Vagina (tissue), 2 donors: ENCODE measurements around the gene SLC25A25. TPM values are rescaled to one million over a fixed set of nuclear protein-coding genes. Genes with fewer than 3 reads are reported as not detected.

Experiments used
- DNase-seq, 2 donors: peaks; one replicate each; pipeline ENCODE4 v3.0.0-alpha.2; 2017; ENCODE audit errors: extremely low spot score in 2 of 2
- H3K27ac ChIP-seq: fragments of 200-600 bp; sonication (generic); one replicate; pipeline ENCODE4 v1.5.1; 2019
- H3K27me3 ChIP-seq: fragments of 200-600 bp; sonication (generic); one replicate; pipeline ENCODE4 v1.5.1; 2019
- H3K36me3 ChIP-seq, 2 donors: fragments of 200-600 bp; sonication (generic); one replicate each; pipeline ENCODE4 v1.5.1; 2017 to 2019
- H3K4me1 ChIP-seq: fragments of 200-600 bp; sonication (generic); one replicate; pipeline ENCODE4 v1.5.1; 2019
- H3K4me3 ChIP-seq, 2 donors: fragments of 200-600 bp; sonication (generic); 1 replicate in 1 of 2; 2 replicates in 1 of 2; pipeline ENCODE4 v1.5.1; 2016 to 2019
- H3K9me3 ChIP-seq: fragments of 200-600 bp; sonication (generic); one replicate; pipeline ENCODE4 v1.5.1; 2019
- POLR2A ChIP-seq, 2 donors: fragments of 450-650 bp; IDR thresholded peaks; one replicate each; pipeline ENCODE4 v1.6.1; 2017; ENCODE audit warnings: antibody characterized with exemption in 2 of 2, mild to moderate bottlenecking in 2 of 2, moderate library complexity in 2 of 2
- POLR2AphosphoS5 ChIP-seq, 2 donors: sonication (generic); formaldehyde crosslinking; IDR thresholded peaks; one replicate each; pipeline ENCODE4 v1.9.0; 2017; ENCODE audit warnings: antibody characterized with exemption in 2 of 2, mild to moderate bottlenecking in 2 of 2, low read depth in 1 of 2; ENCODE audit not compliant: insufficient read depth in 1 of 2
- intact Hi-C: fragments of 100-400 bp; cut with DNase I; formaldehyde crosslinking; loops from one replicate; pipeline ENCODE4 v1.15.1; 2023
- total RNA-seq: library from RNA; depleted of rRNA; stranded (reverse); fragments of >200 nt; gene quantifications from one replicate; pipeline ENCODE4 v1.2.3, GENCODE V29; 2016
- TF ChIP-seq, protein P1 (sequence below), 3 experiments: fragments of 450-650 bp in 2 of 3; fragments of 200-600 bp in 1 of 3; sonication (generic) in 1 of 3; IDR thresholded peaks; one replicate each; pipeline ENCODE4 v1.5.1; 2017 to 2019; ENCODE audit warnings: antibody characterized with exemption in 3 of 3, mild to moderate bottlenecking in 2 of 3, moderate library complexity in 2 of 3

Gene SLC25A25
- total RNA-seq, 1 donor from 2014 or later: 44.4 TPM

DNA sequence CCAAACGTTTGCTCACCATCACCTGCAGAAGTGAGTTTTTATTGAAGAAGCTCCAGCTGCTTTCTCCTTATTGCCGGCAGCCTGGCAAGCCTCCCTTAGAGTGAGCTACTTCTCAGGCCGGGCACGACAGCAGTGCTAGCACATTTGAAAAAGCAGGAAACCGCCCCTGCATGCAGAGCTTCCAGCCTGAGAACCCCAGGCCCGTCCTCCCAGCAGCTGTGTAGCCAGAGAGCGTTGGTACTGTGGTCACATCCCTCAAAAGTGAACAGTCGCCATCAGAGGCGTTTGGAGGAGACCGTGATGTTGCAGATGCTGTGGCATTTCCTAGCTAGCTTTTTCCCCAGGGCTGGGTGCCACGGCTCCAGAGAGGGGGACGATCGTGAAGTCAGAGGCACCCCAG lies 23.5 kb downstream of the SLC25A25 start:
- peak overlapping the region; percentile 91 for H3K27ac ChIP-seq
- TF ChIP-seq POLR2AphosphoS5 (IDR thresholded peaks at IDR 0.05; ENCODE audit: insufficient read depth in 1 of 2, low read depth in 1 of 2) (no peak), POLR2A (IDR thresholded peaks at IDR 0.05) (no peak)
- TF ChIP-seq, protein P1, sequence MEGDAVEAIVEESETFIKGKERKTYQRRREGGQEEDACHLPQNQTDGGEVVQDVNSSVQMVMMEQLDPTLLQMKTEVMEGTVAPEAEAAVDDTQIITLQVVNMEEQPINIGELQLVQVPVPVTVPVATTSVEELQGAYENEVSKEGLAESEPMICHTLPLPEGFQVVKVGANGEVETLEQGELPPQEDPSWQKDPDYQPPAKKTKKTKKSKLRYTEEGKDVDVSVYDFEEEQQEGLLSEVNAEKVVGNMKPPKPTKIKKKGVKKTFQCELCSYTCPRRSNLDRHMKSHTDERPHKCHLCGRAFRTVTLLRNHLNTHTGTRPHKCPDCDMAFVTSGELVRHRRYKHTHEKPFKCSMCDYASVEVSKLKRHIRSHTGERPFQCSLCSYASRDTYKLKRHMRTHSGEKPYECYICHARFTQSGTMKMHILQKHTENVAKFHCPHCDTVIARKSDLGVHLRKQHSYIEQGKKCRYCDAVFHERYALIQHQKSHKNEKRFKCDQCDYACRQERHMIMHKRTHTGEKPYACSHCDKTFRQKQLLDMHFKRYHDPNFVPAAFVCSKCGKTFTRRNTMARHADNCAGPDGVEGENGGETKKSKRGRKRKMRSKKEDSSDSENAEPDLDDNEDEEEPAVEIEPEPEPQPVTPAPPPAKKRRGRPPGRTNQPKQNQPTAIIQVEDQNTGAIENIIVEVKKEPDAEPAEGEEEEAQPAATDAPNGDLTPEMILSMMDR (IDR thresholded peaks at IDR 0.05): no peak
- no peaks in the 10 kb centered on the region for H3K27me3 ChIP-seq
- no peak for DNase-seq
- H3K36me3 ChIP-seq: no peaks in the 10 kb centered on the region
- intact Hi-C loops: no loop called here
- H3K4me3 ChIP-seq: peak overlapping the region; percentile 15 to 29
- H3K4me1 ChIP-seq: peaks cover 74% of the 10 kb centered on the region
- no peaks in the 10 kb centered on the region for H3K9me3 ChIP-seq

DNA sequence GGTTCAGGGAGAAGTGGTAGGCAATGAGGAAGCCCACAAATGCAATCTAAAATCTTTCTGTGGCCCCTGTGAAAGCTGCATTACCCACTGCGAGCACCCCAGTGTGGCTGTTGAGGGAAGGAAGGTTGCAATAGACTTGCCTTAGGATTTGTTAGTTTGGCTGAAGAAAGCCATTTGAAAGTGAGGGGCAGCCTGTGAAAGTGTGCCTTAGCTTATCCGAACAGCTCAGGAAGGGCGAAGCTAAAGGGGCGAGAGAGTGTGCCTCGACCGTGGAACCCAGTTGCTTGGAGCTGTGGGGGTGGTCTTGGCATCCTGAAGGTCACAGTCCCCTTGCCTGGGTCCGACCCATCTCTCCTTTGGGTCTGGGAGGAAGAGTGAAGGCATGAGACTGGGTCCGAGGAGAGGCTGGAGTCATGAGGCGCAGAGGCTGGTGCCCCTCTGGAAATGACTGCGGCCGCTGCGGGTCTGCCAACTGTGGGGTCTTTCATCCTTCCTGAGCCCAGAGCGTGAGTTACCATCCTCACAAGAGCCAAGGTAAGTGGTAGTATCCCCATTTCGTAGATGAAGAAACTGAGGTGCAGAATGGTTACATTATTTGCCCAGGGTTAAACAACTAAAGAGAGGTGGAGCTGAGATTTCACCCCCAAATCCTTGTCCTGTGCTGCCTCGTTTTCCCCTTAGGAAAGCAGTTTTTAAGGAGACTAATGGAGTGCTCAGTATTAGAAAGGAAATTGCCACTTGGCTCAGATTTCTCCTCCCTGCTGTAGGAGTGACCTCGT lies 24.4 kb downstream of the SLC25A25 start:
- intact Hi-C loops: no loop called here
- H3K27me3 ChIP-seq: no peaks in the 10 kb centered on the region
- no peaks in the 10 kb centered on the region for H3K36me3 ChIP-seq
- DNase-seq: no peak
- H3K27ac ChIP-seq: peak overlapping the region; percentile 91
- TF ChIP-seq POLR2A (IDR thresholded peaks at IDR 0.05): no peak
- TF ChIP-seq, protein P1 (IDR thresholded peaks at IDR 0.05): no peak
- no peak for TF ChIP-seq POLR2AphosphoS5 (IDR thresholded peaks at IDR 0.05; ENCODE audit: insufficient read depth in 1 of 2, low read depth in 1 of 2)
- peak overlapping the region; percentile 15 to 29 for H3K4me3 ChIP-seq
- no peaks in the 10 kb centered on the region for H3K9me3 ChIP-seq
- peaks cover 82% of the 10 kb centered on the region for H3K4me1 ChIP-seq

DNA sequence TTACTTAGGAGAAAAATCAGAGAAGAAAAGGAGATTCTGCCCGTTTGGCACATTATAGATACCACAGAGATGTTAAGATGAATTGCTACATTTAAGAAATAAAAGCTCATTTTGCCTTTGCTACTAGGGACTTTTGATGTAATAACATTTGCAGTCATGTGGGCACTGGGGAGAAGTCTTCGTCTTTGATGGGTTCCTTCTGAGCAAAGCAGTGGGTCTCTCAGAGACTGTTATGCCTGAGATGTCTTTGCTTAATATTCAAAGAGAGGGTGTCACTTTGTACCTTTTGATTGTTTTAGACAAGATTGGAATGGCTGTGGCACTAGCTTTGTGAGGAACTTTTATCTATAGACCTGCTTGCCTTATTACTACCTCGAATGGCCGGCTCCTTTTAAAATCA lies 25.0 kb downstream of the SLC25A25 start:
- TF ChIP-seq, protein P1 (IDR thresholded peaks at IDR 0.05): no peak
- TF ChIP-seq POLR2AphosphoS5 (IDR thresholded peaks at IDR 0.05; ENCODE audit: insufficient read depth in 1 of 2, low read depth in 1 of 2): no peak
- no peak for TF ChIP-seq POLR2A (IDR thresholded peaks at IDR 0.05)
- peak overlapping the region; percentile 91 for H3K27ac ChIP-seq
- intact Hi-C loops: no loop called here
- H3K4me3 ChIP-seq: no peak overlapping the region
- H3K4me1 ChIP-seq: peaks cover 87% of the 10 kb centered on the region
- DNase-seq: no peak
- no peaks in the 10 kb centered on the region for H3K36me3 ChIP-seq
- no peaks in the 10 kb centered on the region for H3K27me3 ChIP-seq
- no peaks in the 10 kb centered on the region for H3K9me3 ChIP-seq

DNA sequence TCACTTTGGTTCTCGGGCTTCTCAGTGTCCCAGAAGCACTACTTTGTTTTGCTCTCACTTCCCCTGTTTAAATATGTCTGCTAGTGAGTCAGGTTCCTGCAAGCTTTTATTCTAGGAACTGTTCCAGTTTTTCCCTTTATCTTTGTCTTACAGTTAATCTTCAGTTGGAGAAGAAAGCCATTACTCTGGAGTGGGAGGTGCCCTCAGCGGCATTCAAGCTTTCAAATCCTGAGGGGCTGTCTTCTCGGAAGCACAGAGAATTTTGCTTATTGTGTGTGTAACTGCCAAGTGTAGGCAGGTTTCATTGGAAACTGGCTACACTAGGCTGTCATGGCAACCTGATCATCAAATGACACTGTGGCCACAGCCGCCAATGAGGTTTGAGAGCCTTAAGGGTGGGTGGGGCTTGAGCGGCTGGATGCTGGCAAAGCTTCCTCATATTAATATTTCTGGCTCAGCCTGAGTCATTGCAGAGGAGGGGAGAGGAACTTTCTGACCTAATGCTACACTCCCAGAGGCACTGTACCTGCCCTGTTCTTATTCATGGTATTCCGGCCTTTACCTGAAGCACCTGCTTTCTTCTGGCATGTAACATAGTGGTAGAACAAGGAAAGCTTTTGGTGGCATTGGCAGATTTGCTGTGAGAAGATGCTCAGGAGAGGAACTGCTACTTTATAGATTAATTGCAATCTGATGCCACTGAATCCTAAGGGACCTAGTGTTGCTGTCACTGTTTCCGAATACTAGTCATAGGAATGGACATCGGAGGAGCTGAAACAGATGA lies 26.3 kb downstream of the SLC25A25 start:
- Histone ChIP-seq H3K9me3 (no peaks in the 10 kb centered on the region), H3K27me3 (no peaks in the 10 kb centered on the region), H3K27ac (peak overlapping the region; percentile 91), H3K4me1 (peaks cover 88% of the 10 kb centered on the region), H3K4me3 (peak overlapping the region; percentile 8 to 17), H3K36me3 (no peaks in the 10 kb centered on the region)
- peak in 1 of 2 donors; percentile 98 for DNase-seq
- intact Hi-C loops: no loop called here
- TF ChIP-seq POLR2AphosphoS5 (IDR thresholded peaks at IDR 0.05; ENCODE audit: insufficient read depth in 1 of 2, low read depth in 1 of 2) (peak; percentile 38 to 92), POLR2A (IDR thresholded peaks at IDR 0.05) (no peak)
- TF ChIP-seq, protein P1 (IDR thresholded peaks at IDR 0.05): no peak
